Stimulated activated CD8-positive, alpha-beta memory T cell treated with anti-CD3 and anti-CD28 coated beads, Interleukin-4, amount 100 ng/mL, for 24 hours (primary cell): ENCODE measurements around the gene TNFSF12.
A peak's percentile ranks its signal among the peaks of the same experiment; 100 is the strongest.
"Not testable (repeated sequence)": the region's sequence is repeated elsewhere in the genome, so short reads cannot be mapped to it uniquely, and the experiment has no call there.

Source experiments
- DNase-seq: peaks from one replicate; pipeline ENCODE4 v3.0.0-alpha.2; 2020; ENCODE audit warnings: low read depth

TNFSF12 gene

DNA sequence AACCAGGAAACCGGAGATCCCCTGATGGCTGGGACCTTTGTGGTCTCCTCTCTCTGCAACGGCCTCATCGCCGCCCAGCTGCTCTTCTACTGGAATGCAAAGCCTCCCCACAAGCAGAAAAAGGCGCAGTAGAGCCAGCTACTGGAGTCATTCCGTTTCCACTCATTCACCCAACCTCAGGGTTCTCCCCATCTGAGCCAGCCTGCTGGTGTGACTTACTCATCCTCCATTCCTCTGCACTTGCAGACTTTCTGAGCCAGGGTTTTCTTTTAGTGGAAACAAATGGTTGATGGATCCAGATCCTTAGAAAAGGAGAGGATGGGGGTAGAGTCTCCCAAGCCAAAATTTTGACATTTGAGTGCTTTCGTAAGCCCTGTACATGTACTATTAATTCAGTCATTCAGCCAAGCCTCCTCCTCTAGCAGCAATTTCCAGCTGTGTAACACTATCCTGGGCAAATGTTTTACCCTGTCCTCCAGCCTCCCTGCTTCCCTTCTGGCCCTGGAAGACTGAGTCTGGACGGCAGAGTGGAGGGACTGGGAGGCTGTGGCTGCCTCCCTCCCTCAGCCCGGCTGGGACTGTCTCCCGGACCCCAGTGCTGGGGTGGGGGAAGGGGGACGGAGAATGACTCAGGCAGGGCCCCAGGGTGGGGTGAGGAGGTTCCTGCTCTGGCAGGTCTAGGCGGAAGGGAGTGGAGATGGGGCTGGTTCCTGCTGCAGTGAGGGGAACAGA is 38.7 kb downstream of the TNFSF12 start:
- no peak for DNase-seq

DNA sequence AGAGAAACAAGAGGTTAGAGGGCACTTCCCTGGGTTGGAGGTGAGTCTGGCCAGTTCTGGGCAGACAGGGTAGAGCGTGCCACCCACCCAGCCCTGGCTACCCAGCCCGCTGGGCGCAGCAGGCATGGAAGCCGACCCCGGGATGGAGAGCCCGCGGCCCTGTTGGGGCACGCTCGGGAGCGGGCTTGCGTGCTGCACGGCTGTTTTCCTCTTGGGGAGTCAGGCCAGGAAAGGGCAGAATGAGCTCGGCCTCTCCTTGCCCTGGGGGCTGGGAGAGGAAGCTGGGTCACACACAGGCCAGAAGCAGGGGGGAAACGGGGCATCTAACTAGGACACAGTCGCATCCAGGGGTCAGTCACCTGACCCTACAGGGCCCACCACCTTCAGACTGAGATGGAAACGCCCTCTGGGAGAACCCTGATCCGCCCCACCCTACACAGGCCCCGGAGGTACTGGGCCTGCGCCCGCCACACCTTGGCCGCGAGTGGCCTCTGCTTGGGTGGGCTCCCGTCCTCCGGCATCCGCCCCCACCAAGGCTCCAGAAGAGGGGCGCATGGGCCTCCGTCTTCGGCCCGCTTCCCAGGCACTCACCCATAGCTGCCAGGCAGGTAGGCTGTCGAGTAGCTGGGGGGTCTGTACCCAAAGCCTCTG is 39.8 kb downstream of the TNFSF12 start:
- no peak for DNase-seq

DNA sequence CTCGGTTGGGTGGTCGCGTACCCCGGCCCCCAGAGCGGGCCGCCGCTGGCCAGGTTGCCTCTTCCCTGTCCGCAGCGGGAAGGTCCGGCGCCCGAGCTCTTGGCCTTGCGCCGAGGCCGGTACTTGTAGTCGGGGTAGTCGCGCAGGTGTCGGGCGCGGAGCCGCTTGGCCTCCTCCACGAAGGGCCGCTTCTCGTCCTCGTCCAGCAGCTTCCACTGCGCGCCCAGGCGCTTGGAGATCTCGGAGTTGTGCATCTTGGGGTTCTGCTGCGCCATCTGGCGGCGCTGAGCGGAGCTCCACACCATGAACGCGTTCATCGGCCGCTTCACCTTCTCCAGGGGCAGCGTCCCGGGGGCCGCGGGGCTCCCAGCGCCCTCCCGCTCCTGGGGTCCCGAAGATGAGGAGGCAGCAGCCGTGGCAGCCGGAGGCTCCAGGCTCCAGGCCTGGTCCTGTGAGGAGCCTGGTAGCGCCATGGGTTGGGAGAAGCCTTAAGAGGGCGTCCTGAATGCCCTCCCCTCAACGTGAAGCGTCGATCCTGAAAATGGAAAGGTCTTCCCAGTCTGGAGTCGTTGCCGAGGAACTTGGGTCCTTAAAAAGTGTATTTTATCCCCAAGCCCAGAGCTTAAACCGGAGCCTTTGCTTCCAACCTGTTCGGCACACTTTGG is 40.5 kb downstream of the TNFSF12 start:
- peak; percentile 49 for DNase-seq

DNA sequence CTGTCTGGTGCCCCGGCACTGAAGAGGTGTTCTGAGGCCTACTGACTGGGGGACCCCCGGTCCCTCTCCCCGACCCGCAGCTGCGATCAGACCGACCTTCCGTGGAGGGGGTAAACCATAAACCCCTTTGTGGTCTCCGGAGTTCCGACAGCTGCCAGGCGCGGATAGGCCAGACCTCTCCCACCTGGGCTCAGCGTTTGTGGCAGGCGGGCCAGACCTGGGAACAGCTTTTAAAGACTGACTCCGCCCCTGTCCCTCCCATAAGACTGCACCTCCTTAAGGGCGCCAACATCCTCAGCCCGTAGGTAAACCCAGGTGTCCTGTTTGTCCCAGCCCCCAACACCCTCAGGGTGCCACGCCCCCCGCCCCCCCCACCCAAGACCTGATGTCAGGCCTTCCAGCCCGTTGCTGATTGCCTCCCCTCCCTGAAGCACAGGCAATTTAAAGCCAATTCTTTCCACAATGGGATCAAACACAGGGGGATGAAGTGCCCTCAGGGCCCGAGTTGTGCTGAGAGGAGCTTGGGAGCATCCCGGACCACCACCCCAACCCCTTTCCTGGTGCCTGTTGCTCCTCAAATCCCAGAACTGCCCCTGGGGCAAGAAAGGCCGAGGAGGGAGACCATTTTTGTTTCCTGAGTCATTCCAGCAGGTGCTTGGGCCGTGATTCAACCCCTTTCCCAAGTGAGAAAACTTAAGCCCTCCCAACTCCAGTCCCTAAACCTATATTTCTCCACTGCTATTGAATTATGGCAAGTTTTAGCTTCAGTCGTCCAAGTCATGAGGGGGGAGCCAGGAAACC is 41.2 kb downstream of the TNFSF12 start, which contains the start of gene SOX15:
TSS of gene SOX15 (minus strand) at position 204 of the 801 bp plus-strand sequence. CDS start 418 bp downstream, outside the sequence.
- no peak for DNase-seq

DNA sequence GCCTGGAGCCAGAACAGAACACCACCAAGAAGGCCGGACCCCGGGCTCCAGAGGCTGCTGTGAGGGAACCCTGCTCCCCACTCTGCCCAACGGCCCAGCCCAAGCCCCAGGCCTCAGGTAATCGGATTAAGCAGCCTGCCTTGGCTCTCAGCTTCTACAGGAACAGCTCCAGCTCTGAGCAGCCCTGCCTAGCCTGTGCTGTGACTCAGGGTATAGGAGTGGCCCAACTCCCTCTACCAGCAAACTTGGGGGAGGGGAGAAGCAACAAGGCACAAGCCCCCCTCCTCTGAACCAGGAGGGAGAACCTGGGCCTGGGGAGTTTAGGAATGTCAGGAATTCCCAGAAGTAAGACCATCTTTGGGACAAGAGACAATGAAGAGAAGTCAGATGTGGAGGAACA is 41.9 kb downstream of the TNFSF12 start:
- DNase-seq = no peak

DNA sequence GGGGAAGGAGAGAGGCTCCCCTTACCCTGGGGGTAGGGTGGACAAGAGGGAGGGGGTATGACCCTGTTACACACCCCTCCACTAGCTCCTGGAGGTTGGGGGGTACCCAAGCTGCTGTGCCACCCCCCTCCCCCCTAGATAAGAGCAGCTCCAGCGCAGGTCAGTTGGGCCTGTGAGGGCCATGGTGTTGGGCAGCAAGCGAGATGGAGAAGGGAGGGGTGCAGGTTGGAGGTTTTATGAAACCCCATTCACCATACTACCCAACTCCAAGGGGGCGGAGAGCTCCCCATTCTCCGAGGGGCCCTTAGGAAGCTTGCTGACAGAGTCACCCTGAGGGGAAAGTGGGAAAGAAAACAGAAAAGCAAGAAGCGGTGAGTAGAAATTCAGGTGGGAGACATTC is 42.7 kb downstream of the TNFSF12 start:
- no peak for DNase-seq

DNA sequence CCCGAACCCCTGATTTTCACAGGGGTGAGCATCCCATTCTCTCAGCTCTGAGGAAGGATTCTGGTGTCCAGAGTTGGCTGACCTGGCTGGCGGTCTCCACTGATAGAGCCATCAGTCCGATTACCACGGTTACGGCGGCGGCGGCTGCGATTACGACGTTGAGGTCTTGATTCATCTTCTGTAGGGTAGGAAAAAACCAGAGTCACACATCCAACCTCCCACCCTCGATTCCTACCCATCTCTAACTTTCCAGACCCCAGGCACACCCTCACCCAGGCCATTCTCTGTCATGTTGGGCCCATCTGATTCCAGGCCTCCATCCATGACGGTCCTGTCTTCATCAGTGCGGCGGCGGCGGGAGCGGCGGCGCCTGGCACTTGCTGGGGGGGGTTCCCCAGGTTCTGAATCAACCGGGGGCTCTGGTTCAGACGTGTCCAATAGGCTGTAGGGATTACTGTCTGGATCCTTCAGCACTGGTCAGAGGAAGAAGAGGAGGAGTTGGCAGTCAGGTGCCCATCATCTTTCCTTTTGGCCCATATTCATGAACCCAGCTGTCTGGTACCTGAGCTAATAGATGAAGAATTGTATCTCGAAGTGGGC is 43.7 kb downstream of the TNFSF12 start:
- DNase-seq = no peak

DNA sequence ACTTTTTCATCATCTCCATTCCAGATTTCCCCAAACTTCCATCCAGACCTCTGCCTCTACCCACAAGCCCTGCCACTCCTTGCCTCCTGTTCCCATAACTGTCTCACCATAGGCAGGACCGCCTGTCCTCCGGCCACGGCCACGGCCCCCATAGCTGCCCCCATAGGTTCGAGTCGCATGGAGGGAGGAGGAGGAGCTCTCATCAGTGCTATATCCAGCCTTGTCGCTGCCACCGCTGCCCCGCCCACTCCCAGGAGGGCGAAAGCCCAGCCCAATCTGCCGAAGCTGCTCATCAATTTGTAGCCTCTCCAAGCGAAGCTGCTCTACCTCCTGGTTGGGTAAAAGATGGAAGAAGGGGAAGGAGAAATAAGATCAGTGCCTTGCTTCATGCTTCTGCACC is 44.4 kb downstream of the TNFSF12 start:
- no peak for DNase-seq

DNA sequence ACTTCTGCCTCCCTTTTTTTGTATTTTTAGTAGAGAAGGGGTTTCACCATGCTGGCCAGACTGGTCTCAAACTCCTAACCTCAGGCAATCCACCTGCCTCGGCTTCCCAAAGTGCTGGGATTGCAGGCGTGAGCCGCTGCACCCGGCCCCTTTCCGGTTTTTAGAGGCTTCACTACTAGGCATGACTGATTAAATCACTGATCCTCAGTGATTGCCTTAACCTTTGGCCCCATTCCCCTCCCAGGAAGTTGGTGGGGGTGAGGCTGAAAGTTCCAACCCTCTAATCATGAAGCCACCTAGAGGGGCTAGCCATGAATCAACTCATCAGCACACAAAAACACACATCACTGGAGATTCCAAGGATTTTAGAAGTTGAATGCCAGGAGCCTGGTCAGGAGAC is 48.7 kb downstream of the TNFSF12 start:
- not testable (repeated sequence) for DNase-seq

DNA sequence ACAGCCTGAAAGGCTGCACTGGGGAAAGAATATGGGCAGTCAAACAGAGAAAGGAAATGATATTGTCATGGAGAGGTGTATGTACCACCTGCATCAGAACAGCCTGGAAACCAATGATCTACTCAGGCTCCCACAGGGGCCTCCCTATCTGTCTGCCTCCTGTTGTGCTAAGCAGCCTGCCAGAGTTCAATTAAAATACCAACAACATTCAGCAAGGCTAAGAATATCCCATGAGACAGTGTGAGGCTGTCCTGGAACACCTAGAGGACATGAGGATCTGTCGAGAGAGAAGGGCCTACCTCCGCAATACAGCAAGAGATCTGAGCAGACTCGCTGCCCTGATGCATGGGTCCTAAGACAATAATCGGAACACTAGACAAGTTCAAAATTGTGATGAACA is 57.4 kb downstream of the TNFSF12 start:
- no peak for DNase-seq
